GM12801 (cell line): ENCODE measurements around the gene HIF3A.

Experiments
- CTCF ChIP-seq: IDR thresholded peaks from one replicate; pipeline ENCODE4 v1.5.1; 2011; ENCODE audit warnings: control low read depth; ENCODE audit not compliant: insufficient read length; ENCODE audit errors: extremely low read depth

Gene HIF3A

DNA sequence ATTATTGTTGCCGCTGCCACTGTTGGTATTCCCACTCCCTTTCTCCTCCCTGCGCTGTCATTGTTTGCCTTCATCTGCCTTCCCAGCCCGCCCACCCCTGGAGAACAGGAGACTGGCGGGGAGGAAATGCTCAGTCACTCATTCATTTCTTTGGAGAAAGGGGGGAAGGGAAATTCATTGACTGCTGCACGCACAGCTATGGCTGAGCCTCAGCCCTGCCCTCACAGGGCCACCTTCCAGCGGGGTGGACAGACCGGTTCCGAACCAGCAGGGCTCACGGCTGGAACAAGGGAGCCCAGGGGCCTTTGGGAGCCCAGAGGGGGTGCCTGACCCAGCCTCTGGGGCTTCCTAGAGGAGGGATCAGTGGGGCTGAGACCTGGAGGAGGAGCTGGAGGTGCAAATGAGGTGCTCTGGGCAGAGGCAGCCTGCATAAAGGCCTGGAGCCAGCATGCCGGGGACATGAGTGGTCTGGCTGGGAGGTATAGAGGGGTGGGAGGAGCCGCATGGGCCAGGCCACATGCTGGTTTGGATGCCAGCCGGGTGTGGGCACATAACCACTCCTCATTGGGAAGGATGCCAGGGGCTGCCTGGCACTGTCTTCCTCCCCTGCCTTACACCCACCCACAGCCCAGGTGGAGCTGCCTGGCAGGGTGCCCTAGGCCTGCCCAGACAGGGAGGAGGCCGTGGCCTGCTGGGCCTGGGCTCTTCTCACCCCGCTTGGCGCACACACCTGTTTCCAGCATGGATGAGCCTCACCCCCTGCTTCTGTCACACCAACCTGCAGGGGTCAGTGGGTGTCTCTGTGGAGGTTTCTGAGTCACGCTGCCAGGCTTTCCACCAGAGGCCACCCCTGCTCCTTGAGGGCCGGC is 76.9 kb downstream of the HIF3A start:
- no peak for TF ChIP-seq CTCF

GRCh38 chr19:46374536-46375475 is 78.0 kb downstream of the HIF3A start:
- no peak for TF ChIP-seq CTCF

DNA sequence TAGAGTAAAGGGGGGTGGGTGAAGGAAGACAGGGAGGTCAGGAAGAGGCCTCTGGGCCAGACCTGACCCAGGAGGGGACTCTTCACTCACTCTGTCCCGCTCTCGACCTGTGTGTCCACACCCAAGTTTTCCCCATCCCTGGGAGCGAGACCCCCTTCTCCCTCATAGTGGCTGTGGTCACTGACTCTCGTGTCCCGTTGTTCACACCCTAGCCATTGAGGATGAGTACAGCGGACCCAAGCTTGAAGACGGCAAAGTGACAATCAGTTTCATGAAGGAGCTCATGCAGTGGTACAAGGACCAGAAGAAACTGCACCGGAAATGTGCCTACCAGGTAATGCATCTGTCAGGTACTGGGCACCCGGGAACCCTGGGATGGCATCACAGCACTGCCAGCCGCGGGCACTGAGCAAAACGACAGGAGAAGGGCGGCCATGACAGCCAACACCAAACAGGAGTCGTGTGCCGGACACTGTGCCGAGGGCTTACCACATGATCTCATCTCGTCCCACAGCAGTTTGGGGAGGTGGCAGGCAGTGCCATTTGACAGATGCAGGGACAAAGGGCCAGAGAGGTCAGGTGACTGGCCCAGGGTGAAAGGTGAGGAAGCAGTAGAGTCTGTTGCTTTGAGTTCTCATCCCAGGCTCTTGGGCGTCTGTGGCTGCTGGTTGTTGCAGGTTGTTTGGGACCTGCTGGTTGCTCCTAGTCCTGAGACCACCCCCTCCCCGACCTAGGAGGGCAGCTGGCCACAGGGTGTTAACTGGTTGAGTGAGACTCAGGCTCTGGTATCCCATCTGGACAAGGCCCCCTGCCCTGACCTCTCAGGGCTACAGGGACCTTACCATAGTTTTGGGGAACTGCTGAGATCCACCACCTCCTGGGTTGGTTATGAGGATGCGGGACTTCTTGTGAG is 79.7 kb downstream of the HIF3A start:
- TF ChIP-seq CTCF: no peak

DNA sequence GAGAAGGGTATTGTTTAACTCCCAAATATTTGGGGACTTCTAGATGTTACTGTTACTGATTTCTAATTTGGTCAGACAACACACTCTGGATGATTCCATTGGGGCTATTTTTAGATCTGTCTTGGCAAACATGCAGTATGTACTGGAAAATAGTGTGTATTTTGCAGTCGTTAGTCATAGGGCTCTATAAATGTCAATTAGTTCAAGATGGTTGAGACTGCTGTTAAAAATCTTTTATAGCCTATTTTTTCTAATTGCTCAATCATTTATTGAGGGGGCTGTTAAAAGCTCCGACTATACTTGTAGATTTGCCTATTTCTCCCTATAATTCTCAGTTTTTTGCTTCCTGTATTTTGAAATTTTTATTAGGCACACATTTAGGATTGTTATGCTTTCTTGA is 81.4 kb downstream of the HIF3A start:
- no peak for TF ChIP-seq CTCF

- no peak for TF ChIP-seq CTCF
These were observed 83.8 kb downstream of the HIF3A start for GRCh38 chr19:46380690-46381089.

DNA sequence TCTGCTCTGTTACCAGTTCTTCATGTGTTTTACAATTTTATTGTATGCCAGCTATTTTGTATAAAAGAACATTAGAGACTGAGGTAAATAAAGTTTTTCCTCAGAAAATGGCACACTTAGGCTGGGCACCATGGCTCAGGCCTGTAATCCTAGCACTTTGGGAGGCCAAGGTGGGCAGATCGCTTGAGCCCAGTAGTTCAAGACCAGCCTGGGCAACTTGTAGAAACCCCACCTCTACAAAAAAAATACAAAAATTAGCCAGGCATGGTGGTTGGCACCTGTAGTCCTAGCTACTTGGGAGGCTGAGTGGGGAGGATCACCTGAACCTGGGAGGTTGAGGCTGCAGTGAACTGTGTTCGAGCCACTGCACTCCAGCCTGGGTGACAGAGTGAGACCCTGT is 84.5 kb downstream of the HIF3A start:
- no peak for TF ChIP-seq CTCF
